ENCODE data around the gene GNB1L. TPM values are rescaled to one million over a fixed set of nuclear protein-coding genes. Genes with fewer than 3 reads are reported as not detected.
A peak's percentile ranks its signal among the peaks of the same experiment; 100 is the strongest.
"Not testable (repeated sequence)": the region's sequence is repeated elsewhere in the genome, so short reads cannot be mapped to it uniquely, and the experiment has no call there.

GNB1L gene
- polyA plus RNA-seq, 4 donors = 3.0 to 6.1 (median 3.6) TPM

DNA sequence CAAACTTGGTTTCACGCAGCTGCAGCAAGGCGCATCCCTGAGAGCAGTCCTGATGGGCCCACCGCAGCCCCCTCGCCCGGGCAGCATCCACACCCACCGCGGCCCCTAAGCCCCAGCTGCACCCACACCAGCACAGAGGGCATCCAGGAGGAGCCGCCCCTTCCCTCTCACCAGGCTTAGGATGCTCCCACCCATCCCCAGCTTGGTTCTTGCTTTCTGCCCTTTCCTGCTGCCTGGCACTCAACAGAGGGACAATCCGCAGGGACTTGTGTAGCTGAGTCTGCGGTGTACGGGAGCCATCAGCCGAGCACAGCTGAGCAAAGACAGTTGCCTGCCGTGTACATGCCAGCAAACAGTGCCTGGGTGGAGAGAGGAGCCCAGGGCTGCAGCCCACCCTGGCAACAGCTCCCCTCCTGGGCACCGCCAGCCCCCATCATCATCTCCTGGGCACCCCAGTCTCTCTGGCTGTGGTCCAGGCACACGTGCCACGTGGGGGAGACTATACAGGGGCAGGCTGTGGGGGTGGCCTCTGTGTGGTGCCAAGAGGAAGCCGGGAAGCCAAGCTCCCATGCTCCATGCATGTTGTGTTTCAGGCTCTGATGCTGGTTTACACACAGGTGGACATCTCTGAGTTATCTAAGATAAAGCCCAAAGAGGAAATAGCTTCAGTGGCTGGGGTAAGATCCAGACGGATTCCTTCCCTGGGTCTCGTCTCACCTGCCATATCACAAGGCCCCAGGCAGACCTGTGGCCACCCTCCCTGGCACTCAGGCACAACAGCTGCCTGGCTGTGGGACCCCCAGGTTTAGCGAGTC, 36.0 kb upstream of the GNB1L start:
- no peak for DNase-seq (ENCODE audit: low read depth in 4 of 4, low spot score in 3 of 4)

DNA sequence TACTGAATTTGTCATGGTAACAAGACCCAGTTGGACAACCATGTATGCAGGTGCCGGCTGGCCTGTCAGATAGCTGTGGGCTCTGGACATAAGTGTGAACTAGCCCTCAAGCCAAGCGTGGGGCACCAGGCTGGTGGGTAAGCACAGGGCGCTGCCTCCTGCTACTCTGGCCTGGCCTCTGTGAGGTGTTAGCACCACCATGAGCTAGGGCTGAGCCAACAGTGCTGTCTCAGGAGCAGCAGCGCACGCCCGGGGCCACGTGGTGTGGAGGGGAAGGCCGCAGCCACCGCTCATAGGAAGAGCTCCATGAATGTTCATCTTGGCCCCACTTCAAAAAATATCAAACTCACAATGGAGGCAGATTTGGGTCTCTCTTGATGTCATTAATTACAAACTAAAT, 35.3 kb upstream of the GNB1L start:
- DNase-seq (ENCODE audit: low read depth in 4 of 4, low spot score in 3 of 4) = no peak

DNA sequence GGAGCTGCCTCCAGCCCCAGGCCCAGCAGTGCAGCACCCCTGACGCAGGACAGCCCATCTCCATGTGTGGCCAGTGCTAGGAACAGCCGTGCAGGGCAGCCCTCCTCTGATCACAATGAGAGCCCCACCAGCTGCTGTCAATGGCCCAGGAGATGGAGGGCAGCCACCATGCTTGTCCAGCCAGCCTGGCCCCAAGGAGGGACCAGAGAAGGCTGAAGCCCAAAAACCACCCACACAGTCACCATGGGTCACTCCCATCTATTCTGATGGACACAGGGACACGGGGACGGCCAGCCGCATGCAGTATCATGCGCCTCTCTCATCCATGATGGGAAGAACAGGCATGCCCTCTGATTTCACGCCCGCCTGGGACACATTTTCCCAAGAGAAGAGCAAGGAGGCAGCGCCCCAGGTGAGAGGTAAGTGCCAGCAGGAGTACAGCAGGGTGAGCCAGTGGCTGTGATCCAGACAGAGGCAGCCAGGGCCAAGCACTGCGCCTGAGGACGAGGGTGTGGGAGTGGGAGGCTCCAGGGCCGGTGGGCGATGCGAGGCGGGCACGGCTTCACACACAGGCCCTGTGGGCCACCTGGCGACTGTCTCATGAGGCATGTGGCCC, 33.6 kb upstream of the GNB1L start:
- no peak for DNase-seq (ENCODE audit: low read depth in 4 of 4, low spot score in 3 of 4)

DNA sequence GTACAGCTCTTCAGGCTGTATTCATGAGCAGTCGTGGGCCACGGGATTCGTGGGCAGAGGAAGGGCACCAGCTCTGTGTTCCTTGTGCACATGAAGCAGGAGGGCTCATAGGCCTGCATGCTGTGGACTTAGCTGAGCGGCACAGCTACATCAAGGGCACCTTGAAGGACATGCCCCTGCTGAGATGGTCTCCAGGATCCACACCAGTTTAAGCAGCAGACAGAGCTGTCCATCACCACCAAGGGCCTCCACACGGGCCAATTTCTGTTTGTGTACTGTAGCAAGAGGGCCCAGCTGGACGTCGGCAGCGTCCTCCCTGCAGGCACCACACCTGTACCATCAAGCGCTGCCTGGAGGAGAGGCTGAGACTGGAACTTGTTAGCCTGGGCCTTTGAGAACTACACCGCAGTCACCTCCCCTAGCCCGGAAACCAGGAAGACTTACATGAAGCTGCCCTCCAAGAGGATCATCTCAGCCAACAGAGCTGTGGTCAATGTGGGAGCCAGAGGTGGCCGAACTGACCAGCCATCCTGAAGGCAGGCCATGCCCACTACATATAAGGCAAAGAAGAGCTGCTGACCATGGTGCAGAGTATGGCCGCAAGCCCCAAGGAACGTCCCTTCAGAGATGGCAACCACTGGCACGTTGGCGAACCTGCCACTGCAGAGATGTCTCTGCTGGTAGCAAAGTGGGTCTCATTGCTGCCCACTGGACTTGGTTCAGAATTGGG, 32.7 kb upstream of the GNB1L start:
- no peak for DNase-seq (ENCODE audit: low read depth in 4 of 4, low spot score in 3 of 4)

DNA sequence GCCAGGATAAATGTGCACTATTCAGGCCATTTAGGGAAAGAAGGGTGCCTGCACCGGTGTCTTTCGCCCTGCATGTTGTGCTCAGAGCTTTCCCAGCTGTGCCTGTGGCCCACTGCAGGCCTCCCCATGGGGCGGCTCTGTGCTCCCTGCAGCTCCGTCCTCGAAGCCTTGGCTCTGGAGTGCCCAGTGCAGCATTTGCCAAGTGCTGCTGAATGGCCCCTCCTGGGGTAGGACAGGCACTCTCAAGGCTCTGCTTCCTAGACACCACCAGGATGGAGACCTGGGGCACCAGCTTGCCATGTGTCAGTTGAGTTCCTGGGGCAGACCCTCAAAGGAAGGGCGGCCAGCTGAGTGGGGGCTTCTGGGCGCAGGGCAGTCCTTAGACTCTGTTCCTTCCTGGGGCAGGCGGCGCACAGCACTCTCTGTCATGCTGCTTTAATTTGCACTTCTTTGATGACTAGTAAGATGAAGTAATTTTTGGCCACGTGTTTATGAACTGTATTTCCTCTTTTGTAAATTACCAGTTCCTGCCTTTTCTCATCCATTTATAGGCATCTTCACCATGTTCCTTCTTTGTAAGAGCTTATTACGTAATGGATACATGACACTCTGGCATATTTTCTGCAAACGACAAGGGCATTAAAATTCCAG, 32.1 kb upstream of the GNB1L start:
- no peak for DNase-seq (ENCODE audit: low read depth in 4 of 4, low spot score in 3 of 4)

DNA sequence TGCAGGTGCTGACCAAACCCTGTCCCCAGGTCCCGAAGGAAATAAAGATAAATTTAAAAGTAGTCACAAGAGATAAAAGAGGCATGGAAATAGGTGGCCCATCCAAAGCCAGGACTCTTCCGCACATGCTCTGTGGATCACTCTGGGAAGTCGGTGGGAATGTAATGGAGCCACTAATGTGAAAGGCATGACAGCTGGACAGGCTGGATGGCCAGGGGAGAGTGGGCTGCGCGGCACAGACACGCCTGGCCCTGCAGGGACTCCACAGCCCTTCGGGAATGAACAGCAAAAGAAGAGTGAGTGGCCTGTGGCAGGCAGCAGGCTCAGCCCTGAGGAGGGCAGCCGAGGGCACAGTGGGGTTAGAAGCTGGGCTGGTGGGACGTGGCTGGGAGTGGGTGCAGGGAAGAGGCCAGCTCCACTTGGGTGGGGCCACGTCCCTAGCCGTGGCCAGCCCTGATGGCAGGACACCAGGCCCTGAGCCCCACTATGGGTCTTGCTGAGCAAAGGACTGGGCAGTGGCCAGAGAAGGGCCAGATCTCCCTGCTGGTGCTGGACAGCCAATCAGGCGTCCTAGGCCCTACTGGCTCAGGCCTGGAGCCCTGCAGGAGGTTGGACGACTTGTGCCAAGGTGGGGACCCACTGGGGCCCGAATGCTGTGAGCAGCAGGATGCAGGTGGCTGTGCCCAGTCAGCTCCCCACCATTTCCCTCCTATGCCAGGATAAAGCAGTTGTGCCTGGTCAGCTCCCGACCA, 31.3 kb upstream of the GNB1L start:
- DNase-seq (ENCODE audit: low read depth in 4 of 4, low spot score in 3 of 4) = no peak

DNA sequence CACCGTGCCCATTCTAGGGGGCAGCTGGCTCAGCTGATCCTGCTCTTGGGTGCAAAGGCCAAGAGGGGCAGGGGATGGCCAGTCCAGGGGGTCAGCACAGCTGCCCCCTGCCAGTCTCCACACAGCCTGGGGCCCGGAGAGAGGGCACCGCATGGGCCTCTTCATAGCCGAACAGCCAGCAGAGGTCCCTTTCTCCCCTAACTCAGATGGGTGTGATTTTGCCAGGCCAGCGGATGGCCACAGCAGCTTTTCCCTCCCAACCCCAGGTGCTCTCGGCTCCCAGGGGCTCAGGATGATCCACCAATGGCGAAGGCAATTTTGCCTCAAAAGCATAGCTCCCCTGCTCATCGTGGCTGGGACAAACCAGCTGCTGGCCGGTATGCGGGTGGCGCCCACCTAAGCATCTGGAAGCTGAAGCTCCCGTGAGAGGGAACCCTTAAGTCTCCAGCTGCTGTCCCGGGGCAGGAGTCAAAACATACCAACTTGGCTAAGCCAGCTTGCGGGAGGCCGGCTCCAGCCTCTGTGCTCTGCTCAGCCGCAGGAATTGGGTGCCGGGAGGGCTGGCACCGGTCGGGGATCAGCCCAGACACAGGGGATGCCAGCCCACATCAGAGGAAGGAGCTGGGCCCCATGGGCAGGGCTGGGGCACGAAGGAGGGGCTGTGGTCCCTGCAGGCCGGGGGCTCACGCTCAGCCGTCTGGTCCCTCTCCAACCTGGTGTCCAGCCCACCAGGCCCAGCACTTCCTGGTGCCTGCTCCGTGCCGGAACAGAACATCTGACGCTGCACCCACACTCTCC, 30.5 kb upstream of the GNB1L start:
- no peak for DNase-seq (ENCODE audit: low read depth in 4 of 4, low spot score in 3 of 4)

DNA sequence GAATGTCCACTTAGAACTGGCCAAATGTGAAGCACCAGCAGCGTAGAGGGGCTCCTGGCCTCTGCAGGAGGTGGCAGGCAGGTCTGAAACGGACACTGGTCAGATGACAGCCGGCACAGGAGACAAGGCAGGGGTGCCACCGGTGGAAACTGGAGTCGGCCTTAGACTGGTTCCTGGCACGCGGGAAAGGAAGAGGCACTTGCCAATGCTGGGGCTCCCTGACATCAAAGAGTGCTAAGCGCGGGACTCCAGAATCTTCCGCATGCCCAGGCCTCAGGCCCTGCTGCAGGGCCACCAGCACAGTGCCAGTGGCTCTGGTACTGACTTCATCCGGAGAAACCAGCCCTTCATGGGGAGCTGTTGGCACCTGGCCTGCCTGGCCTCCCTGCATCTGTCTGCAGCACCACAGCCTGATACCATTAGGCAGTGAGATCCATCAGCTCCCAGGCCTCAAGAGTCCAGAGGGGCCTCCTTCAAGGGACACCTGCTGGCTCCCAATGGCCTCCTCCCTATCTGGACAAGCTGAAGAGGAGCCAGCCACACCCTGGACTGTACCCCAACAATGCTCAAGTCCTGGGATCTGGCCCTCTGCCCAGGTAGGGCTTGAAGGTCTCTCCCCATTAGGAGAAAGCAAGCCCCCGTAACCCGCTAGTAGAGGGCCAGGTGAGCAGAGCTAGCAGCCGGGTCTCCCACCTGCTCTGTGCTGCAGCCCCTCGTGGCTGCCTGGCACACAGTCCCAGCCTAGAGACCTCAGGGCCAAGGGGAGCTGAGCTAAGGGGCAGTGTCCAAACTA, 29.7 kb upstream of the GNB1L start:
- no peak for DNase-seq (ENCODE audit: low read depth in 4 of 4, low spot score in 3 of 4)

DNA sequence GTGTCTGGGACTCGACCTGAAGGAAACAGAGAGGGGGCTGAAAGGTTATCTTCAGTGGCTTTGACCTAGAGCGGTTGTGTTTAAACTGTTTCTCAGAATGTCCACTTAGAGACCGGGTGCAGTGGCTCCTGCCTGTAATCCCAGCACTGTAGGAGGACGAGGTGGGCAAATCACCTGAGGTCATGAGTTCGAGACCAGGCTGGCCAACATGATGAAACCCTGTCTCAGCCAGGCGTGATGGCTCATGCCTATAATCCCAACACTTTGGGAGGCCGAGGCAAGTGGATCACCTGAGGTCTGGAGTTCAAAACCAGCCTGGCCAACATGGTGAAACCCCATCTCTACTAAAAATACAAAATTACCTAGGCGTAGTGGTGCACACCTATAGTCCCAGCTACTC, 28.8 kb upstream of the GNB1L start:
- DNase-seq (ENCODE audit: low read depth in 4 of 4, low spot score in 3 of 4) = not testable (repeated sequence)

DNA sequence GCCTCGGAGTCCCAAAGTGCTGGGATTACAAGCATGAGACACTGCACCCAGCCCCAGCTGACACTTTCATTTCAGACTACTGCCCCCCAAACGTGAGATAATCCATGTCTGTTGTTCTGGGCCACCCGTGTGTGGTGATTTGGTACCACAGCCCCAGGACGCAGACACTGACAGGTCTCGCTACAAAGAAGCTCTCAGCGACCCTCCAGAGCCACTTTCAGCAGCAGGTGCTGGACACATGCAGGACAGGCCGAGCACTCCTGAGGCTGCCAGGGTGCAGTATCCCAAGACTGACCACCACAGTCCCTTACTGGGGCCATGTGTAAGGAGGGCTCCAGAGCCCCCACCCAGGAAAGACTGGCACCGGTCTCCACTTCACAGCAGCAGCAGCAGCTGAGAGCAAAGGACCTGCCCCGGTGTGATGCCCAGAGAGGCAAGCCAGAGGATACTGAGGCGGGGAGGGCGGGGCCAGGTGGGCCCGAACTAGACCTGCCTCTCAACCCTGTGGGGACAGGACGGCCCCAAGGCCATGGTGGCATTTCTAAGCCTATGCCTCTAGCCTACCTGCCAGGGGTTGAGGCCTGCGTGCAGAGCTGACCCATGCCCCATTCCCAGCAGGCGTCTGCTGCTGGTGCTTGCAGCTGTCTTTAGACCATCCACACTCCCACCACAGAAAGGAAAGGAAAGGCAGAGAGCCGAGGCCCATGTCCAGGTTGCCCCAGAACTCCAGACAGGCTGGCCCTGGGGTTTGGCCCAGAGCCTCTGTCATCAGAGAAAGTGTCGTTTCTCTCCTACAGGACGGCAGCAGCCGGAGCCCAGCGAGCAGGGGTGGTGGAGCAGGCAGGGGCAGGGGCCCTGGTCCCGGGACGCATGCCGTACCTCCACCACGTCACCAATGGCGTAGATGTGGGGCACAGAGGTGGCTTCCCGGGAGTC, 28.0 kb upstream of the GNB1L start:
- no peak for DNase-seq (ENCODE audit: low read depth in 4 of 4, low spot score in 3 of 4)

DNA sequence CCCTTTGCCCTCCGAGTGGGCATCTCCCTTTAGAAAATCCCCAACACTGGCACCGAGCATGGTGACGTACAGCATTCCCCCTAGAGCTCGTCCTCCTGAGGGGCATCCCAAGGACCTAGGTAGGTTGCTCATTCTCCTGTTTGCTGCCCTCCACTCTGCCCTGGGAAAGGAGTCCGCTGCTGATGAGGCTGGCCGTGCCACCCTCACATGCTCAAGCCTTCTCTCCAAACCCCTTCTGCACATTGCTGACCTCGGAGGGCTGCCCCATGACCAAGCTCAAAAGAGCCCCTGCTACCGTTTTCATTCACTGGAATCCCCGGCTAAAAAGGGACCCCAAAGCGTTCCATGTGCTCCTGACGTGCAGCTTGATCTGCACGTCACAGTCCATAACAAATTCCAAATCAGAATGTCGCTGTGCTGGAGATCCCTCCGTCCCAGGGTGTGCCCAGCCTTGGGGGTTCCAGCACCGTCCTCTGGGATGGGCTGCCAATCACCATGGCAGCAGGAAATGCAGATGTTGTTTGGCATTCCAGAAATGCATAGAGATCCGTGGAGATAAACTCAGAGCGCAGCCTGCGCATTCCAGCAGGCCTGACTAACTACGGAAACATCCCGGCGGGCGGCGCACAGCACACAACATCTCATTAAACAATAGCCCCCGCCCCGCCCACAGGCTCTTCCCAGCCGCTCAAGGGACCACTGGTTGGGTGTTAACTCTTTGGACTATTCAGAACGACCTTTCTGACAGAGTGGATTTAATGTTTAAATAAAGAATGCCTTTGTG, 26.3 kb upstream of the GNB1L start:
- peak in 3 of 4 donors; percentile 48 to 61 (median 50) for DNase-seq (ENCODE audit: low read depth in 4 of 4, low spot score in 3 of 4)

DNA sequence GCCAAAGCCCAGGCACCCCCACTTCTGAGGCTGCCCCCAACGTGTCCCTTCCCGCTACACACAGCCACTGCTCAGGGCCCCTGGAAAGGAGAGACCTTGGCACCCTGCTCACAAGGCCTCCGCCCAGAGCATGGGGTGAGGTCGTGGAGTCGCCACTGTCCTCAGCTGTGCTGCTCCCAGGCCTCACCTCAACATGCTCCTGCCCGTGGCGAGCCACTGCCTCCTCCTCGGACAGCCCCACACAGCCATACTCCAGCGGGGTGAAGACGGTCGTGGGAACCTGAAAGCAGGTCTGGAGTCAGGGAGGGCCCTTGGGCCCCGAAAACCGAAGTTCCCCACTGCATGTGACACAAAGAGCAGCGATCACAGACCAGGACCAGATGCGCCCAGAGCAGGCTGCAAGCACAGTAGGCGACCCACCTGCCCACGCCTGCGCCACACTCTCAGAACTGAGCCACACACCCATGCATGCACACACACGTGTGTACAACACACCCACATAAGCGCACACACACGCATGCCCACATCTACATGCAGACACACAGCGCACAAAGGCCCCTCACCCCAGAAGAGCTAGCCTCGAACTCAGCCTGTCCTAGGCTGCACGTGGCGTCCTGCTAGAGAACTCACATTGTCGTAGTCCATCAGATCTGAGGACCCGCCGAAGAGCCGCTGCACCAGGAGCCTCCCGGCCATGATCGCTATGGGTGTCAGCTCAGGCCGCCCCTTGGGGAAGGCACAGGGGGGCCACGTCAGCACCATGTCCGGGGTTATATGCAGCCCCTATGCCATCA, 25.5 kb upstream of the GNB1L start:
- no peak for DNase-seq (ENCODE audit: low read depth in 4 of 4, low spot score in 3 of 4)

DNA sequence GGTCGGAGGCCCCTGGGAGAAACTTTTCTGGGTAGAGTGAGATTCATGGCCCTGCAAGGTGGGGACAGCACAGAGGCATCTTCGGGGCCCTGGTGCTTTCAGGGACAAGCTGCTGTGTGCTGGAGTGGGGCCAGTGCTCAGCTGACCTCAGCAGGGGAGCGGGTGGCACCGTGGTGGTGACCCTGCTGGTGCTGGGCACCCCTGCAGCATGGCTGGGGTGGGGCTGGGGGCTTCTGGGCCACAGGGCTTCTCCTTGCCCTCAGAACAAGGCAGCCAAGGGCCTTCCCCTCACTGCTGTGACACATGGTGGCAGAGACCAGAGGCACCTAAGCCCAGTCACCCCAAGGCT, 24.9 kb upstream of the GNB1L start:
- no peak for DNase-seq (ENCODE audit: low read depth in 4 of 4, low spot score in 3 of 4)

DNA sequence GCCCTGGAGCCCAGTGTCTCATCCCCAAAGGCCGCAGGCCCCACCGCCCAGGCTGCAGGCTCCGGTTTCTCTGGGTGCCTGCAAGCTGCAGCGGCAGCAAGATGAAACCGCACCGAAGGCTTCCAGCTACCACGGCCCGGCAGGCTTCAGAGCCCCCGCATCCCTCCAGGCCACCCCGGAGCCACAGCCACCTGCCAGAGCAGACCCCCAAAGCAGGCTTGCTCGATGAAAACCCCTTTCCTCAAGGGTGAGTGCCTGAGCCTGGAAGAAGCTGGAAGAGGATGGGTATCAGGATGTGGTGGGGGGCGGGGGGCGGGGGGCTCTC, 24.5 kb upstream of the GNB1L start:
- DNase-seq (ENCODE audit: low read depth in 4 of 4, low spot score in 3 of 4) = no peak

DNA sequence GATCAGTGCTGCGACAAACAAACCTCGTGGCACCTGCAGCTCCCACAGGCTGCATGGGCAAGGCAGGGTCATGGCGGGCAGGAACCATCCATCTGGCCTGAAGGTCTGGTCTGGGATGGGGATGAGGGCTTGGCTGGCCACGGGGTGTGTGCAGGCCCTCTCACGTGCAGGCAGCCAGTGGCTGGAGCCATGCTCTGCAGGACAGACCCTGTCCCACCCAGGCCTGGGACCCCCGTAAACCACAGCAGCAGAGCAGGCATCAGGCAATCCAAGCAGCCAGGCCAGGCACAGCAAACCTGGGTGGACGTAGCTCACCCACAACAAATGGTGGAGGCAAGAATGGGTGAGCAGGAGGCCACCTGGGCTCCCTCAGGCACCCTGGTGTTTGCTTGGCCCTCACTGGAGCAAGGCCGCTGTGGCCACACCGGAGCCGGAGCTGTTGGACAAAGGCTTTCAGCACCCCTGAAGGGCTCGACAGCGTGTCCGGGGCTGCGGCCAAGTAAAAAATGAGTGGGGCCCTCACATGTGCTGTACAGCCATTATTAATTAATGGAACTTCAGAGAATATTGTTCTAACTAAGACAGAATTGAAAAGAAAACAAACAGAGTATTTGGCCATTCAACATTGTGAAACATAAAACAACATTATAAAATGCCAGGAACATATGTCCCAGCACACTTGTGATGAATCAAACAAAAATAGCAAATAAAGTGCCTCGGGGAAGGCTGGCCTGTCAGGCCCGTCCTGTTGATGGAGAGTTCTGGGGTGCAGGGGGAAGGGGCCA, 24.0 kb upstream of the GNB1L start:
- no peak for DNase-seq (ENCODE audit: low read depth in 4 of 4, low spot score in 3 of 4)
